ENCODE data around the gene RUNX3.

RUNX3 gene

DNA sequence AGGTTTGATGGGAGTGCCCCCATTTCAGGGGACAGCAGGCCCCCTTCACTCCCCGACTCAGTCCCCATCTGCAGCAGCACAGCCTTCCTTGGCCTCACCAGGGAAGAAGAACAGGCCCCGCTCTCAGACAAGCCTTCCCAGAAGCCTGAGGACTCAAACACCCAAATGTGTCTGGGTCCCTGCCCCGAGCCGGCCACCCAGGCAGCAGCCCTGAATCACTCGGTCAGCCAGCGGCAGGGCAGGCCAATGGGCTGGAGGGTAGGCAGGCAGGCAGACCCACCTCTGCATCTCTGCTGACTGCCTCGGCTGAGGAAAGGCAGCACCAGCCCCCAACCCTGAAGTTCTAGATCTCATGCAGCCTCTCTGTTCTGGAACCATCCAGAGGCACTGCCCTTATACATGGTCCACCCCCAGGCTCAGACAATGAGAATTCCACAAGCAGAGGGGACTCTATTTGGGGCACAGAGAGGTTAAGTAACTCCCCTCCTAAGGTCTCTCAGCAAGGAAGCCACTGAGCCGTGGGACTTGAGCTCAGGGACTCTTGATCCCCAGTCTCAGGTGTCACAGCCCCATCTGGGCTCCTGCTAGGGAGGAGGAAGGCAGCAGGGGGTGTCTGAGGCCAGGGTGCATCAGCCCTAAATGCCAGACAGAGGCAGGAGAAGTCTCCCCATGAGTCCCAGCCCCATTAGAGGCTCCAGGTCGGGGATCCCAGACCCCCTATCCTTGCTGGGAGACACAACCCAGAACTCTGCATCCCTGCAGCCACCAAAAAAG is 33.2 kb upstream of the RUNX3 start:
- DNase-seq = no peak

DNA sequence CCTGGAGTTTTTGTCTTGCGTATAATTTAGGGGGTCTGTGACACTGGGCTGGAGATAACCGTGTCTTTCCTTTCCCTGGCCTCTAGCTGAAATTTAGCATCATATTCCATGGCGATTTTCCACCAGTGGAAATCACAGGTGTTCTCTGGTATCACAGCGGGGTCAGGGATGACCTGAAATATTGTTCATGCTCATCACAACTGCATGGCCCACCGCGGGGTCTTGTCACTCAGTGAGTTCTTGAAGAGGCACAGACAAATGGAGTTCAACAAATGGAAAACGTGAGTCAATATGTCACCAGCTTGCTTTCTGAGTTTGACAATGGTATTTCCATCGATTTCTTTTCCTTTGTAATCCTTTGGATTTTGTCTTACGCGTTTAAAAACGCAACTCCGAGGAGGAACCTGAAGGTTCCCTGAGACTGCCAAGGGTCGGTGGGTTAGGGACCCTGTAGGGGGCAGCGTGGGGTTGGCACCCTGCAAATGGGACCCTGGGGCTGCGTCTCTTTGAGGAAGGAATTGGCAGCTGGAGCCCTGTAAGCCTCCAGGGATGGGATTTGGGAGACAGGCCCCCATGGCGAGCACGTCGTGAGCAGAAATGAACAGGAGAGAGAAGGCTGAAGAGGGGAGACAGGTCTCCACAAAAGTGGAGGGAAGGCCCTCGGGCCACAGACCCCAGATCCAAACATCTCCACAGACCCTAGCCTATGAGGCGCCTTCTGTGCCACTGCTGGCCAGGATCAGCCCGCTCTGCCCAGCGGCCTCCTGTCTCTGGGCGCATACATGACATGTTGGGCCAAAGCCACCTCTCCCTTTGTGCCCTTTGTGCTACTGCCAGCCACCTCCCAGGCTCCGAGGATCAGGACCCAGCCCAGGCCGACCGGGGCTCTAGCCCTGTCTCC is 32.1 kb upstream of the RUNX3 start:
- DNase-seq = no peak

DNA sequence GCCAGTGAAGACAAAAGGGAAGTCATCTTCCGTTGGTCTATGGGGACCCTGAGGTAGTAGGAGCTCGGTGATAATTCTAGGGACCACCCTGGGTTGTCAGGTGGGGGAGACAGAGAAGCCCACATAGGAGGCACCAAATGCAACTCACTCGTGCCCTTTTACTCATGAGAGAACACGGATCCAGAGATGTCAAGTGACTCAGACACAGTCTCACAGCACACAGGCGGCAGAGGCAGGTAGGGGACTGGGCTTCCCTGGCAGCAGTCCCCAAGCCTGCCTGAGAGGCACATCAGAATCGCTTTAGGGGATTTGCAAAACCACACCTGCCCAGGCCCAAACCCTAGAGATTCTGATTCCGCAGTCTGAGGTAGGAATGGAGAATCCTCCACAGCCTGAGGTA is 31.3 kb upstream of the RUNX3 start:
- no peak for DNase-seq

DNA sequence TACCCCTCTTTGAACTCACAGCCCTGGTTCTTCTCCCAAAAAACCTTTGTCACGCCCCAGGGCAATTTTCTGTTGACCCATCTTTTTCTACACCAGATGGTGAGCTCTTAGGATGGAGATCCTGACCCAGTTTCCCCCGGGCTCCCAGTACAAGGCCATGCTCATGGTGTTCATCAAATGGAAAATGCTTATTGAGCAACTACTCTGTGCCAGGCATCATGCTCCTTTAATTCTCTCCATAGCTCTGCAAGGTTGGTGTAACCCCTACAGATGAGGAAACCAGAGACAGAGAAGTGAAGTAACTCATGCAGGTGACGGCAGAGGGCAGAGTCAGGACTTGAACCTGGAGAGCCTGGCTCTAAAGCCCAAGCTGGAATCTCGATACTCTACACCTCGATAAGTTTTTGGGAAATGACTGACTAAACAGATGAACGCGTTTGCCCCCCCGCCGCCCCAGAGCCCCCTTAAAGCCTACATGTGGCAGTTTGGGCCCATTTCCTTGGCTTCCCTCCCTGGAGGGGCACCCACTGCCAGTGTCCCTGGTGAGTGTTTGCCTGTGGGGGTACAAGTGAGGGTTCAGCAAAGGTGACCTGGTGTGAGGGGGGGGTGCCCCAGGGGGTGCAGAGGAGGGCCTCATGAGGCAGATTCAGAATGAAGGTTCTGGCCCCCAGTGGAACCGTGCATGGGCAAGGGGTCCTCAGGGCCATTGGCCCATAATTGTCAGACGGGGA is 30.2 kb upstream of the RUNX3 start:
- DNase-seq = no peak

DNA sequence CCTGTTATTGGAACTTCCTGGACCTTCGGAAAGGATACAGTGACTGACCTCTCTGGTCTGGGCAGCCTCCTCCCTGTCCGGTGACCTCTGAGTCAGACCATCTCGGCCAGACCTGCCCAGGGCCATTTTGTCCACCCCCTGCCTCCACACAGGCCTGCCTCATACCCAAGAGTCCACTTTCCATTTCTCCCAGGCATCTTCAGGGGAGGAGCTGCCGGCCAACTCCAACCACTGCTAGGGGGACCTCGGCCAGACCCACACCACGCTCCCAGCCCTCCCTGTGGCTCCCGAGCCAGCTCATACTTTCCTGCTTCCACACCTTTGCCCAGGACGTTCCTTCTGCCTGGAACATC is 29.5 kb upstream of the RUNX3 start:
- no peak for DNase-seq

- no peak for DNase-seq
Observed at GRCh38 chr1:24958766-24959622, 28.9 kb upstream of the RUNX3 start.

DNA sequence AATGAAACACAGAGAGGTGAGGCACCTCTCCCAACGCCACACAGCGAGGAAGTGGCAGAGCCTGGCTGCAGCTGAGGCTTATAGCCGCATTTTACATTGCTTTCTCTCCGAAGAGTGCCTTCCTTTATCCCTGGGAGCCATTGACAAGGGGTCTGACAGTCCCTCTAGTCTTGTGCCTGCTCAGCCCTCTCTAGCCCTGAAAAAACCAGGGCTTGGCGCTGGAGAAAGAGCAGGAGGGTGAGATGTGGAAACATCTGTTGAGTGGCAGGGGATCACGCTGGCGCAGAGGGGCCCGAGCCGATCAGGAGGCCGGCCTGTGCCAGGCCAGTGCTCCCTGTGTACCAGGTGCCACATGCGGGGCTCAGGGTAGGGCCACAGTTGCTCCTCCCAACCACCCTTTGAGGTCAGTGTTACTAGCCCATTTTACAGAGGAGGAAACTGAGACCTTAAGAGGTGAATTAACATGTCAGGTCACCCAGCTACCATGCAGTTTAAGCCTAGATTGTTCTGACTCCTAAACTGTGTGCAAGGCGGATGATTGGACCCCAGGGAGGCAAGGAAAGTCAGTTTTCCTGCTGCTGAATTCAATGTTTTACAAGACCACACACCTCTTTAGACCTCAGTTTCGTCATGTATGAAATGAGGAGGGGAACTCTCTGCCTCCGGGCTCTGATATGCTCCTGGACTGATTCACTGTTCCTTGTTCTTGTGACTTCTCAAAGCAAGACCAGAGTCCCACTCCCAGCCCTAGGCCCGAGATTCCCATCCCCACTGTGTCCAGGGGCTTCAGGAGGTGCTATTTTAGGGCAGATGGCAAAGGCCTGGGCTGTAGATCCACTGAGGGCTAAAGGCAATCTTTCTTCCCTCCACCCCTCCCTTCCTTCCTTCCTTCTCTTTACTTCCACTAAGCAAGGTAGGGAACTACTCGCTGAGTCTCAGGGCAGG is 28.0 kb upstream of the RUNX3 start:
- no peak for DNase-seq

DNA sequence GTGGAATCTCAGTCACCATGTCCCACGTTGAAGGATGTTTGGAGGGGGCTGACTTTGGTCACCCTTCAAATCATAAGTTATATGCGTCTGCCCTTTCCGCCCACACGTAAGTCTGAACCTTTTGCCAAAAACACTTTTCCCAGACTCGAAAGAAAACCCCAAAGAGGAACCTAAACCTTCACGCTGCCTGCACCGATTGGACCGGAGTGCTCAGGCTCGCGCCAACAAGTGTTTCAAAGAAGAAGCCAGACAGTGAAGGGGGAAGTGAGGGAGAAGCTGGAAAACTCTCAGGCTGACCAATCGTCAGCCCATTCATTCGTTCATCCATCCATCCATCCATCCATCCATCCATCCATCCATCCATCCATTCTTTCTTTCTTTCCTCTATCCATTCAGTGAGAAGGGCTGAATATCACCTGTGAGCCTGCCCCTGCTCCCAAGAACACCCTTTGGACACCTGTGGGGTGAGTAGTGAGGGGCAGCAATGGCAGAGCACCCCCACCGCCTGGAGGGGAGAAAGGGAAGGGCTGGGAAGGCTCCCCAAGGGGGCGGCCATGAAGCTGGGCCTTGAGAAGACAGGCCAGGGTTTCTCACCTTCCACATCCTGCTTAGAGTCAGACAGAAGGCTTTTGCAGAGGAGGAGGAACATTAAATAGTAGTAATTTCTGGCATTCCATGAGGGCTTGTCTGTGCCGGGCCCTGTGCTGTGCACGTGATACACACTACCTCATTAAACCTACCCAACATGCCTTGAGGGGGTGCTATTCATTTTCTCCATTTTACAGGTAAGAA is 27.1 kb upstream of the RUNX3 start:
- DNase-seq = no peak

DNA sequence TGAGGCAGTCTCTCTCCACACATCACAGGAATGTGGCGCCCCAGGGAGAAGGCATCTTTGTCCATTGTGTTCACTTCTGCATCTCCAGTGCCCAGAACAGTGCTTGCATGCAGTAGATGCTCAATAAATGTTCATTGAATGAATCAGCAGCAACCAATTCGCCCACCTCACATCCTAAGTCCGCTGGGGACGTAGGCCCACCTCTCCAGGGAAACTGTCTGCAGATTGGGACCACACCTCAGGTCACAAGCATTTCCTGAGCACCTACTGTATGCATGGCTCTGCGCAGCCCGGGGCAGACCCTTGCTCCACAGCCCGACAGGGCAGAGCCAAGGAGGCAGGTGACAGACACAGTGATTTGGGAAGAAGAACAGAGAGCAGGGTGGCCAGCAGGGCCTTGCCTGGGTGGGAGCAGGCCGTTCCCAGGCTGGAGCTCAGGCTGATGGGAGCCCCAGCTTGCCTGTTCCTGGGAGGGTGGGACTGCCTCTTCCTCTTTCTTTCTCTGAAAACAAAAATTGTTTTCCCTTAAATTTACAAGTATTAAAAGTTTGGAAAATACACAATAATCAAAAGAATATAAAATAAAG is 25.8 kb upstream of the RUNX3 start:
- no peak for DNase-seq

GRCh38 chr1:24955161-24955560 is 25.1 kb upstream of the RUNX3 start:
- DNase-seq = no peak

DNA sequence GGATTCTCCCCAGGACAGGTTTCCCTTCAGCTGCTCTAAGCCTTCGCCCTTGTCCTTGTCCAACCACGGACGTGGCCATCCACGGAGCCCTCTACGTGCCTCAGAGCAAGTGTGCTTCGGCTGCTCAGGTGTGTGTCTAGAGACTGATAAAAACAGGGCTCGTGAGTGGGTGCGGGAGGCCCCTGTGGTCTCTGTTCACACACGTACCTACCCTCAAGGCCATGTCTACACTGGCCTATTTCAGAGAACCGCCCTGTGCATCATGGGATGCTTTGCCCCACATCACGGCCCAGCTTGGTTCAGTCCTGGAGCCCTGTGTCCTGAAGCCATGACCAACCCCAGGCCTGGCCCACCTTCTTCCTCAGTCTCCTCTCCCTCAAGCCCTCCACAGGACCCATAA is 24.6 kb upstream of the RUNX3 start:
- no peak for DNase-seq

DNA sequence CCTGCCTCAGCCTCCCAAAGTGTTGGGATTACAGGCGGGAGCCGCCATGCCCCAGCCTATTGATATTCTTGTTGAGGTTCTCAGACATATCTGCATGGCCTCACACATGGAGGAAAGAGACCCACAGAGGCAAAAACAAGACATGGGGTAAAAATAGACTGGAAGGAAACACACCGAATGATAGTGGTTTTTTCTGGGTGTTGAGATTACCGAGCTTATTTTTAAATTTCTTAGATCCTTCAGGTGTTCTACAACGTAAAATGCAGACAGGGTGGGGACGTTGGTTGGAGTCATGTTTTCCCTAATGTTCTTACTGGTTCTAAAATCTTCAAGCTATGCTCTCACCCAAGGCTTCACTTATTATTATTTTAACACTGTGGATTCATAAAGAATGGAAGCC is 23.9 kb upstream of the RUNX3 start:
- DNase-seq = no peak

DNA sequence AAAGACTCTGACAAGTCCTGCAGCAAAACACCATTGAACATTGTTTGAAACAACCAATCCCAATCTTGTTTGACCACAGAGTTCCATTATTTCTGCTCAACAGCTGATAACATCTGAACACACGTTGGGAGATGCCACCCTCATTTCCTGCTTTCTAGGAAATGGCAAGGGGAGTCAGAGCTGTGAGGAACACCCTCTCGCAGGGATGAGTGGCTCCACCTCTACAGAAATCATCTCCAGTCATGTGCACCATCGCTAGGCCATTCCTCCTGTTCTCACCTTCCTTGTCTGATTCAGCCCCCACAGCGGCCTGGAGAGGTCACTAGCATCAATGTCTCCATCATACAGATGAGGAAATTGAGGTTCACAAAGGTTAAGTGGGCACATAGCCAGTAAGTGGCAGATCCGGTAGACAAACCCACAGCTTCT is 22.4 kb upstream of the RUNX3 start:
- no peak for DNase-seq

- DNase-seq = no peak
Observed at GRCh38 chr1:24951810-24952412, 21.8 kb upstream of the RUNX3 start.

DNA sequence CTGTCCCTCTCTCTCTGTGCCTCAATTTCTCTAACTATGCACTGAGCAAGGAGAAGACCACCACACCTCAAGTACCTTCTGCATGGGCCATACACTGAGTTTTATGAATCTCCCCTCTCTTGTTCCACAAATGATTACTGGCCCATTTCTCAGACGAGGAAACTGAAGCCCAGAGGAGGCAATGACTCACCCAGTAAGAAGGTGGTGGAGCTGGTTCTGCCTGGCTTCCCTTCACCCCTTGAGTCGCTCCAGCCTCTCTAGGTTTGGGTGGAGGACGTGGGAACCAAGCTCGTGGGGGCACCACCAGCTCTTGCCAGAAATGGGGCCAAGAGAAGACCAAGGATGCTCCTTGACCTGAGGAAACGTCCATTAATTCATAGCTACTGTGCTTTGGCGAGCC is 21.3 kb upstream of the RUNX3 start:
- no peak for DNase-seq

DNA sequence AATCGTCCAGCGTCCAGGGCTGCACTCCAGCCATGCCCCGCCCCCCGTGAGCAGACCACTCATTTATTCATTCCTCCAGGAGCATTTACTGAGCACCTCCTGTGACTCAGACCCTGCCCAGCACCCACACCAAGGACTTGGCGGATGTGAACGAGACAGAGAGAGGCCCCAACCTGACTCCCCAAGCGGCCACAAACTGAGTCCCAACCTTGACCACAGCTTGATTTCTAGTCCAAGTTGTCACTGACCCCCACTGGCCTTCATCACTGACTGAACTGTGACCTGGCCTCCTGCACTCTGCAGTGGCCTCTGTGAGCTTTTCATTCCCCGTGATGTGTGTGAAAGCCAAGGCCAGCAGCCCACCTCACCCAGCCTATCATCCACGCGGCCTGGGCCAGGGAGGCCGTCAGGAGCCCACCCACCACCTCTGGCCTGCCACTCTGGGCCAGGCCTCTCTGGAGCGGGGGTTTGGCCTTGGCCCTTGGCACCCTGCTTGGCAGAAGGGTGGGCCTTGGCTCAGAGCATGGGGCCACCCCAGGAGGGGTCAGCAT is 19.3 kb upstream of the RUNX3 start:
- DNase-seq = no peak

GRCh38 chr1:24948079-24948827 is 18.2 kb upstream of the RUNX3 start:
- no peak for DNase-seq

GRCh38 chr1:24946861-24947658 is 17.0 kb upstream of the RUNX3 start:
- no peak for DNase-seq

All from SHP77 treated with DMSO at 0.1 percent for 48 hours (cell line).